TTC549 (cell line): Measurements from ENCODE around the gene DDIT3.
"Not testable (repeated sequence)": the region's sequence is repeated elsewhere in the genome, so short reads cannot be mapped to it uniquely, and the experiment has no call there.

ENCODE experiments used
- FAIRE-seq: peaks from 2 replicates; lab custom pipeline; 2012; peaks lifted over from hg19 to GRCh38; lab: Jason Lieb, UNC

DDIT3 gene

DNA sequence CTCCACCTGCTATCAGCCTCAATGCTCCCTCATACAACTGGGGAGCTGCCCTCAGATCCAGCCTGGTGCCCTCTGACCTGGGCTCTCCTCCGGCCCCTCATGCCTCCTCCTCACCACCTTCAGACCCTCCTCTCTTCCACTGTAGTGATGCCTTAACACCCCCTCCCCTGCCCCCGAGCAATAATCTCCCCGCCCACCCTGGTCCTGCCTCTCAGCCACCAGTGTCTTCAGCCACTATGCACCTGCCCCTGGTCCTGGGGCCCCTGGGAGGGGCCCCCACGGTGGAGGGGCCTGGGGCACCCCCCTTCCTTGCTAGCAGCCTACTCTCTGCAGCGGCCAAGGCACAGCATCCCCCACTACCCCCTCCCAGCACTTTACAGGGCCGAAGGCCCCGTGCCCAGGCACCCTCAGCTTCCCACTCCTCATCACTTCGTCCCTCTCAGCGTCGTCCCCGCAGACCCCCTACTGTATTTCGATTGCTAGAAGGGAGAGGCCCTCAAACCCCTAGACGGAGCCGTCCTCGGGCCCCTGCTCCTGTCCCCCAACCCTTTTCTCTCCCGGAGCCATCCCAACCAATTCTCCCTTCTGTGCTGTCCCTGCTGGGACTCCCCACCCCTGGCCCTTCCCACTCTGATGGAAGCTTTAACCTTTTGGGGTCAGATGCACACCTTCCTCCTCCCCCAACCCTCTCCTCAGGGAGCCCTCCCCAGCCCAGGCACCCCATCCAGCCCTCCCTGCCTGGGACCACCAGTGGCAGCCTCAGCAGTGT, 5.5 kb upstream of the DDIT3 start:
- FAIRE-seq, result no peak

DNA sequence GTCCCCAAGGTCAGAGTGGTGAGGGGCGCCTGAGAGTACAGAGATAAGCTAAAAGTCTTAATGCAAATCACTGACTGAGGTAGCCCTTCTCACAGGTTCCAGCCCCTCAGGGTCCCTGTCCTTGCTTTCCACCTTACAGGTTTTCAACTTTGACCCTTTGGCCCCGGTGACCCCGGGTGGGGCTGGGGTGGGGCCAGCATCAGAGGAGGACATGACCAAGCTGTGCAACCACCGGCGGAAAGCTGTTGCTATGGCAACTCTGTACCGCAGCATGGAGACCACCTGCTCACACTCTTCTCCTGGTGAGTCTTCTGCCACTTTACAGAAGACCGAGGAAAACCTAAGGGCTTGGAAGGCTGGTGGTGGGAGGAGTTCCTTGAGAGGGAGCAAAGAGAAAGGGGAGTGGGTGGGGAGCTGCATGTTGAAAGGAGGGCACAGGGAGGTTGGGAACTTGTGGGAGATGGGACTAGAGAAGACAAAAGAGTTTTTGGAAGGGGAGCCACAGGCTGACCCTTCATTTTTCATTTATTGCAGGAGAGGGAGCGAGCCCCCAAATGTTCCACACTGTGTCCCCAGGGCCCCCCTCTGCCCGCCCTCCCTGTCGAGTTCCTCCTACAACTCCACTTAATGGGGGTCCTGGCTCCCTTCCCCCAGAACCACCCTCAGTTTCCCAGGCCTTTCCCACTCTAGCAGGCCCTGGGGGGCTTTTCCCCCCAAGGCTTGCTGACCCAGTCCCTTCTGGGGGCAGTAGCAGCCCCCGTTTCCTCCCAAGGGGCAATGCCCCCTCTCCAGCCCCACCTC, 4.7 kb upstream of the DDIT3 start:
- FAIRE-seq, result no peak

DNA sequence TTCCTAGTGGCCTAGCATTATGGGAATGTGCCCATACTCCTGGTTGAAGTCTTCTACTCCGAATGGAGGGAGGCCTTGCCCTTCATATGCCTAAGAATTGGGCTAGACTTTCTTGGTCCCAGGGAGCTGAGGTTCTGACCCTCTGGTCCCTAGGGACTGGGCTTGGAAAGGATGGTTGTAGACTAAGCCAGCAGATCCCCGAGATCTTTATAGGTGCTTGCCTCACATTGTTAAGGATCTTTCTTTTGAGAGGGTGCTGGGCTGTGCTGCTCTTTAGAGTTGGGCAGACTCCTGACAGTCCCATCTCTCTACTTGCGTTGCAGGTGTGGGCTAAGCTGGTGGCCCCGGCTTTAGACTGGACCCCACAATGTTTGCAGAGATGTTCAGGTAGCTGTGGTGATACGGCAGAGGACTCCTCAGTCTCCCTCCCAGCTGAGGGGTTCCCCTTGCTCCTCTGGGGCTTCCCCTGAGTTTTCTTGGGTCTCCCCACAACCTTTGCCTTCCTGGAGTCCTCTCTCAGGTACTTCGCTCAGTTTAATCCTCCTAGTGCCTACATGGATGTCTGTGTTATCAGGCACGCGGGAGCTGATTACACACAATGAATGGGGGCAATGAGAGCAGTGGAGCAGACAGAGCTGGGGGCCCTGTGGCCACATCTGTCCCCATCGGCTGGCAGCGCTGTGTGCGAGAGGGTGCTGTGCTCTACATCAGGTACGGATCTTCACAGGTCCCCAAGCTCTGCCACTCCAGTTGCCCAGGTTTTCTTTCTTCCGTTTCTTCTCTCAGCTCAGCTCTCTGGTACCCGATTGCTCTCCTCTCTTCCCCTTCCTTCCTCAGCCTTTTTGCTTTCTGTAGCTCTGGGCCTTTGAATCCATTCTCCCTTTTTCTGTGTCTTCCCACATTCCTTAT, 3.6 kb upstream of the DDIT3 start:
- no peak for FAIRE-seq

DNA sequence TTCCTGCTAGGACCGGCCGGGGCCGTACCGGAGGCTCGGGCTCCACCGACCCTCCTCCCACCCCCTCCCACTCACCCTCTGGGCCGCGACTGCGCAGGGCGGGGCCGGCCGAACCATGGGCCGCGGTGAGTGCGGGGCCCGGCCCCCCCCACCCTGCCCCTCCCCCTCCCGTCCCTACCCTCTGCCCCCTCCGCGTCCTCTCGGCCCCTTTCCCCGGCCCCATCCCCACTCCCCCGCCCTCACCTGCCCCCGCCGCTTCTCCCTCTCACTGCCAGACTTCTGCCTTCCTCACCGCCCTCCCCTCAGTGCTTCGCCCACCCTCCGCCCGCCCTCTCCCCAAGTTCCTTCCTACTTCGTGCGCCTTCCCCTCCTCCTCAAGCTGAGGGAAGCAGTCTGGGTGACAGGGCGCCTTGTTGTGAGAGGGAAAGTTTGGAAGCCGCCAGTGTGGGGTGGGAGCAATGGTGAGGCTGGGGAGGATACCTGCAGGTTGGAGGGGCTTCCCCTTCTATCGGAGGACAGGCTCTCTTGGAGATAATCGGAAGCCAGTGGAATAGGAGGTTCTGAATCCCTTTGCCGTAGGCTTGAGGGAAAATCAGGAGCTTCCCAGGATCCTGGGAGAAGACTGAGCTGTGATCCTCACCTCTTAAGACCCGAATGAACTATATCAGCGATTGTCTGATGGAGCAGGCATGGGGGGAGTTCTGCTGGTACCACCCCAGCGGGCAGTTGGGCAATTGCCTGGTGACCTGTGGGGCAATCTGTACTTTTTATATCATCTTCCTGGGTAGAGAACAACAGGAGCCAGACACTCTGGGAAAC, 2.8 kb upstream of the DDIT3 start:
- FAIRE-seq, result no peak

DNA sequence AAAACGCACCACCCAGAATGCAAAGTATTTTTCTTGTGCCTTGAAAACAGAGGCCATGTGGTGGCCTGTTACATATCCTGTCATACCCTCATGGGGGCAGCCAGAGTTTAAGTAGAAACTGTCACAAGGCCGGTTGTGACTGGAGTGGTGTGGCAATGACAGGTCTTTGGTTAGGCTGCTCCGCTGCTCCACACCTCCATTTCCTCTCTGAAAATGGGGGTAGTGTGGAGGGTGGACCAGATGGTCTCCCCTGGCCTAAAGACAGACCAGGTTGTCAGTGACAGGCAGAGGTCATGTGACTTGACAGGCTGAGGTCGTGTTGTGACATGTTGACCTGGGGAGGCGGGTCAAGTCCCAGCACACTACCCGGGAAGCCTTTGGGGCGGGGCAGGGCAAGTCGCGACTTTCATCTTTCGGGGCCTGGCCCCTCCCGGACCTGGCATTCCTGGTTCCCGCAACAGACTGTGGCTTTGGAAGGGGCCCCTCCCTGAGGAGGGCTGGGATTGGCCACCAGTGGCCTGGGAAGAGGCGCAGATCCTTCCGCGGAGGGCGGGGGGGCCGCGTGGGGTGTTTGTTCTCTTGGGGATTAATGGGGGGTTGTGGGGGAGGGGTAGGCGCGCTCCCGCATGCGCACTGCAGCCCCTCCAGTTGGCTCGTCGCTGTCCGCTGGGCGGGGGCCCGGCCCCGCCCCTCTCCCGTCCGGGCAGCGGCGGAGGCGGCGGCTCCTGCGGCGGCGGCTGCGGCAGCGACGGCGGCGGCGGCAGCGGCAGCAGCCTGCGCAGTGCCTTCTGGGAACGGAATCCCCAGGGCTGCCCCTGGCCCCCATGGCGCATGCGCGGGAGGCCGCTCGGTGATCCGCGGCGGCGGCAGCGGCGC, 1.9 kb upstream of the DDIT3 start, which contains the start of gene MBD6:
Gene MBD6, plus strand, starts transcription at position 814 of the 876 bp plus-strand sequence. CDS start 1,480 bp downstream, outside the sequence.
- no peak for FAIRE-seq

DNA sequence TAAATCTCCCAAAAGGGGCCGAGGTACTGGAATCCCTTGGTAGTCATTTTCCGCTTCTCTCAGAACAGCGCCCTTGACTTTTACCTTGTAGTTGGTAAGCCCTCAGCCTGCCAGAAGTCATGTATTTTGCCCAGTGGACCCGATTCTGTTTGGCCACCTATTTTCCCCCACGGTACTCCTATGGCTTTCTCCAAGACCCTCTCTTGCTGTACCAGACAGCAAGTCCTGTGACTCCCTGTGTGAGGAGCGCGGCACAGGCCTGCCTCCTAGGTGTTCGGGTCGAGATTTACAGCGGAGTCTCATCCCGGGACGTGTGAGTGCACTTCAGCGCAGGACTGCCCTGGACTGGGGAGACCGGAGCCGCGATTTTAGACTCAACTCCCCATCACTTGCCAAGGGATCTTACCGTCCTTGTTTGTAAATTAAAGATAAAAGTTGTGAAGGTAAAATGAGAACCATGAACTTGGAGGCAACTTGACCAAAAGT, 1.3 kb upstream of the DDIT3 start:
- no peak for FAIRE-seq

DNA sequence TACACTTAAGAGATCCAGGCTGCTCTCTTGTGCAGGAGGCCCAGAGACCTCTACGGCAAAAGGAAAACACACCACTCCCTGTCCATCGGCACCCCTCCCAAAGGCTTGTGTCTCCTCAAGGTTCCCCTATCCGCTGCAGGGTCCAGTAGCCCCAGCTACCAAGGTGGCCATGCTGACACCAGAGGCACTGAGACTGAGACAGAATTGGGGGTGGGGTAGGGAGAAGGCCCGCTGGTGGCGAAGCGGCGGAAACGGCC, 590 bp downstream of the DDIT3 start:
- no peak for FAIRE-seq

DNA sequence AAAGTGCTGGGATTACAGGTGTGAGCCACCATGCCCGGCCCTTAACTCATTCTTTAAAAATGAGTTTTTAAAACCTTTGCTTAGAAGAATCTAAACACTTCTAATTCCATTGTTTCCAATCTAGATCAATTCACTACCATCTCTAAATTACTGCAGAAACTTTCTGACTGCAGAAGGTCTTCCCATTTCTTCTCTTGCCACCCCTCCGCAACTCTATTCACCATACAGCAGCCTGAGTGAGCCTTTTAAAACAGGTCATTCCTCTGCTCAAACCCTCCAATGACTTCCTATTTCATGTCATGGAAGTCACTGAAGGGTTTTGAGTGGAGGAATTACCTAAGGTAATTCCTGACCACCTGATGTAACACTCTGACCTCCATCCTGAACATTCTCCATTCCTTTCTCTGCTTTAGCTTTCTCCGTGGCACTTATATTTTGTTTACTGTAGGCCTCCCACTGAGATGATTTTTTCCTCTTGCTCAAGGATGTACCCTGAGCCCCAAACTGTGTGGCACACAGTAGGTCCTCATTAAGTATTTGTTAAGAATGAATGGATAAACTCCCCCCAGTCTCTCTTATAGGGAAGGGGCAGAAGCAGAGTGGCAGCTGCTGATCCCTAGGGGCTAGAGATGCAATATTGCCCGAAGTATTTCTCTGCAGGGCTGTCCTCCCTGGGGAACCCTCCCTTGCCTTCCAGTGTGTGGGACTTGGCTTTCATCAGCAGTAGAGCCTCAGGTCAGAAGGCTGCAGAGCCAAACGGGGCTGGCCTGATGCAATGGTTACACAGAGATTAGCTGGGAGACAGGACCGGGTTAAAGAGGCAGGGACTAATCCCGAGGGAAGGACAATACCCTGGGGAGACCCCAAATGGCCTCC, 1.2 kb downstream of the DDIT3 start:
- FAIRE-seq, result no peak

DNA sequence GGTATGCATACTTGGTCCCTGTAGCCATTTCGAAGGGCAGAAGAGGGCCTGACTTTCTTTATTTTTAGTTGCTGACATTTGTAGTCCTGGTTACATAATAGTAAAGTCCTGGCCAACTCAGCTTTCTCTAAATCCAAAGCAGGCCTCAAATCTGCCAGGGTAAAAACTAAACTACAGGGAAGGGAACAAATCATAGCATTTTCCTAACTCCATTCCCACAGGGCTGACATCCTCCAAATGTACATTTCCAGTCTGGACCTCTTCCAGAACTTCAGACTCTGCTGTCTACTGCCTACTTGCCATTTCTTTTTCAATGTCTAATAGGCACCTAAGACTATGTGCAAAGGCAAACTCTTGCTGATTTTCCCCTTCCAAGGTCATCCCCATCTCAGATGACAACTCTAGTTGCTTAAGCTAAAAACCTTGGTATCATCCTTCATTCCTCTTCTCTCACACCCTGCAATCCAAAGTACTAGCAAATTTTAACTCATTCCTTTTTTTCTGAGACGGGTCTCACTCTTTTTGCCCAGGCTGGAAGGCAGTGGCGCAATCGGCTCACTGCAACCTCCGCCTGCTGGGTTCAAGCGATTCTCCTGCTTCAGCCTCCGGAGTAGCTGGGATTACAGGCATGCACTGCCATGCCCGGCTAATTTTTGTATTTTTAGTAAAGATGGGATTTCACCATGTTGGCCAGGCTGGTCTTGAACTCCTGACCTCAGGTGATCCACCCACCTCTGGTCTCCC, 2.0 kb downstream of the DDIT3 start:
- FAIRE-seq, result no peak

DNA sequence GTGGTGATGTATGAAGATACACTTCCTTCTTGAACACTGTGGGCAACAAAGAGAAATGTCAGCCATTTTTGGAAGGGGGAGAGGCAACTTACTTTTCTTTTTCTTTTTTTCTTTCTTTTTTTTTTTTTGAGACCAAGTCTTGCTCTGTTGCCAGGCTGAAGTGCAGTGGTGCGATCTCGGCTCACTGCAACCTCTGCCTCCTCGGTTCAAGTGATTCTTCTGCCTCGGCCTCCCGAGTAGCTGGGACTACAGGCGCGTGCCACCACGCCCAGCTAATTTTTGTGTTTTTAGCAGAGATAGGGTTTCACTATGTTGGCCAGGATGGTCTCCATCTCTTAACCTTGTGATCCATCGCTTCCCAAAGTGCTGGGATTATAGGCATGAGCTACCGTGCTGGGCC, 2.6 kb downstream of the DDIT3 start:
- not testable (repeated sequence) for FAIRE-seq

DNA sequence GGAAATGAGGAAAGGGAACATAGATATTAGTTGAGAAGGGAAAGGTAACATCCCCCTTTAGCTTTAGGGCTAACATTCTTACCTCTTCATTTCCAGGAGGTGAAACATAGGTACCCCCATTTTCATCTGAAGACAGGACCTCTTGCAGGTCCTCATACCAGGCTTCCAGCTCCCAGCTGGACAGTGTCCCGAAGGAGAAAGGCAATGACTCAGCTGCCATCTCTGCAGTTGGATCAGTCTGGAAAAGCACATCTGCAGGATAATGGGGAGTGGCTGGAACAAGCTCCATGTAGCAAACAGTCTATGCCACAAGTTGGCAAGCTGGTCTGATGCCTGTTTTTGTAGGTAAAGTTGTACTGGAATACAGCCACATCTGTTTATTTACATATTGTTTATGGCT, 3.1 kb downstream of the DDIT3 start:
- FAIRE-seq, result no peak

DNA sequence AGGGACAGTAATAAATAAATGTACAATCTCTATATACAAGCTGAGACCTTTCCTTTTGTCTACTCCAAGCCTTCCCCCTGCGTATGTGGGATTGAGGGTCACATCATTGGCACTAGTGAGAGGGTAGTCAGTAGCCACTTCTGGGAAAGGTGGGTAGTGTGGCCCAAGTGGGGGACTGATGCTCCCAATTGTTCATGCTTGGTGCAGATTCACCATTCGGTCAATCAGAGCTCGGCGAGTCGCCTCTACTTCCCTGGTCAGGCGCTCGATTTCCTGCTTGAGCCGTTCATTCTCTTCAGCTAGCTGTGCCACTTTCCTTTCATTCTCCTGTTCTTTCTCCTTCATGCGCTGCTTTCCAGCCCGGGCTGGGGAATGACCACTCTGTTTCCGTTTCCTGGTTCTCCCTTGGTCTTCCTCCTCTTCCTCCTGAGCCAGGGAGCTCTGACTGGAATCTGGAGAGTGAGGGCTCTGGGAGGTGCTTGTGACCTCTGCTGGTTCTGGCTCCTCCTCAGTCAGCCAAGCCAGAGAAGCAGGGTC, 3.6 kb downstream of the DDIT3 start:
- FAIRE-seq, result no peak

DNA sequence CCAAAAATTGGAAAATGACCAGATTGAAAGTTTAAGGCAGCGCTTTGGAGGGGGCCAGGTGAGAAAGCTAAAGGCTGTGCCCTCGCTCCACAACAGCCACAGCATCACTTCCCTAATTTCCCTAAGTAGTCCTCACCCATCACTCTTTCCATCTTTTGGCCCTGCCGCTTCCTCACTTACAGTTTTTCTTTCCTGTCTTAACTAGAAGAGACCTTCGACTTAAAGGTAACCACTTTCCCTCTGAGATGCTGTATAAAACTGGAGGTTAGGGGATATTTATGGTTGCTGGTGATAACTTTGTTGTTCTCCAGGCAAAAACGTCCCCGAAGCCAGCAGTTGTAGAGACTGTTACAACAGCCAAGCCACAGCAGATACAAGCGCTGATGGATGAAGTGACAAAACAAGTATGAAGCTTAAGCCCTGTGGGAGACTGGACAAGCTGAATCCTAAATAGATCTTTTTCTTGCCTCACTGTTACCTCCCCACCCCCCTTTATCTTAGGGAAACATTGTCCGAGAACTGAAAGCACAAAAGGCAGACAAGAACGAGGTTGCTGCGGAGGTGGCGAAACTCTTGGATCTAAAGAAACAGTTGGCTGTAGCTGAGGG, 4.3 kb downstream of the DDIT3 start:
- FAIRE-seq, result no peak

DNA sequence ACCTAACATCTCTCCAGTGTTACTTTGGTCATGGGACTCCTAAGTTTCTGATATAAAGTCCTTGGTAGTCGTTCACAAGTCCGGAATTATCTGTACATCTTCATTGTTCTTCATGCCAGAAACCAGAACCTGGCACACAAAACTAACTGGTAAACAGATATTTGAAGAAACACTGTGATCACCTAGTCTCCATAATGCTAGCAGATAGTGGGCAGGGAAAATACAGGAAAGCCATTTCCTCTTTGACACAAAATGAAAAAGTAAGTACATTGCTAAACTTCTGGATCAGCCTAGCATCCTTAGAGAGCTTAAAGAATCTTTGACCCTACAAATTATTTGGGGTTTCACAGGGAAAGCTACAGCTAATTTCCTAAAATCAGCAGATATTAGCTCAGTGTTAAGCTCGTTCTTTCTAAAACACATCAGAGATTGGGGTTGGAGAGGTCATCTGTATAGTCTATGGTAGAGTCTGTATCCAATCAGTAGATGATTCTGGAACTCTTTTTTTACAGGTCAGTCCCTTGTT, 4.8 kb downstream of the DDIT3 start:
- no peak for FAIRE-seq

DNA sequence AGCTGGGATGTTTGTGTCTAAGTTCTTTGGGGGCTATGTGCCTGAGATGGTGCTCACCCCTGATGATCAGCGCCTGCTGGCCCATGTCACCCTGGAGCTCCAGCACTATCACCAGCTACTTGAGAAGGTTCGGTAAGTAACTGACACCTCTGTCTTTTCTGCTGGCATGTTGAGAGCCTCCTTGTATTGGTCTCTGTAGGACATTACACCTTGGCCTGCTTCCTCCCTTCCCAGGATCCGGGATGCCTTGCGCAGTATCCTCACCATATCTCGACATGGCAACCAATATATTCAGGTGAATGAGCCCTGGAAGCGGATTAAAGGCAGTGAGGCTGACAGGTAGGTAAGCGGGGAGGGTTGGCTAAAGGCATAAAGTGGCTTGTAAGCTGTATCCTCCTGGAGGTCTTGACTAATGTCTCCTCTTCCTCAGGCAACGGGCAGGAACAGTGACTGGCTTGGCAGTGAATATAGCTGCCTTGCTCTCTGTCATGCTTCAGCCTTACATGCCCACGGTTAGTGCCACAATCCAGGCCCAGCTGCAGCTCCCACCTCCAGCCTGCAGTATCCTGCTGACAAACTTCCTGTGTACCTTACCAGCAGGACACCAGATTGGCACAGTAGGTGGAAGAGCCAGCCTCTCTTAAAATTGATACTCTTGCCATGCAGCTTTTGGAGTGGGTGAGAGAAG, 5.5 kb downstream of the DDIT3 start:
- no peak for FAIRE-seq

DNA sequence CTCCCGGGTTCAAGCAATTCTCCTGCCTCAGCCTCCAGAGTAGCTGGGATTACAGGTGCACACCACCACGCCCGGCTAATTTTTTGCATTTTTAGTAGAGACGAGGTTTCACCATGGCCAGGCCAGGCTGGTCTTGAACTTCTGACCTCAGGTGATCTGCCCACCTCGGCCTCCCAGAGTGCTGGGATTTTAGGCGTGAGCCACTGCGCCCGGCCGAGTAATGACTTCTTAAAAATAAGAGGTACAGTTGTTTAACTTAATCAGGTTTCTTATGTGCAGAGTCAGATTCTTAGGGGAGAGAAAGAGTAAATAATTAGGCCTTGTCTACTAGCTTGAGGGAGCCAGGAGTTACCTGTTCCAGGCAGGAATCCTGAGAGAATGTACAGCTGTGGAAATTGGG, 6.1 kb downstream of the DDIT3 start:
- FAIRE-seq, result not testable (repeated sequence)

DNA sequence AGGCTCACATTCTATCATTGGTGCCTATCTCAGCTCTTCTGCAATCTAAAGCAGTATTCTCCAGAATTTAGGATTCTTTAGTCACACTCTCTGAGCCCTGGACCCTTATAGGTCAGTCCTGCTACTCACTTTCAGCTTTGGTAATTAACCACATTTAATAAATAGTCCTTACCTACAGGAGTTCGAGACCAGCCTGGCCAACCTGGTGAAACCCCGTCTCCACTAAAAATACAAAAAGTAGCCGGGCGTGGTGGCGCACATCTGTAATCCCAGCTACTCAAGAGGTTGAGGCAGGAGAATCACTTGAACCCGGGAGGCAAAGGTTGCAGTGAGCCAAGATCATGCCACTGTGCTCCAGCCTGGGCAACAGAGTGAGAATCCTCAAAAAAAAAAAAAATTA, 6.6 kb downstream of the DDIT3 start:
- FAIRE-seq, result not testable (repeated sequence)
